Endodermal cell (in vitro differentiated cells): Measurements from ENCODE around the gene LILRB3. TPM values are rescaled to one million over a fixed set of nuclear protein-coding genes. Genes with fewer than 3 reads are reported as not detected.

Source experiments
- DNase-seq: peaks from one replicate; pipeline ENCODE4 v3.0.0-alpha.2; 2017
- H3K27ac ChIP-seq: 2 replicates; pipeline ENCODE4 v1.5.1; 2013; ENCODE audit warnings: mild to moderate bottlenecking, low read depth, low read length, moderate library complexity
- H3K27me3 ChIP-seq: 2 replicates; pipeline ENCODE4 v1.6.1; 2013; ENCODE audit warnings: mild to moderate bottlenecking, low read length, moderate library complexity; ENCODE audit not compliant: insufficient read depth, control insufficient read depth, poor library complexity, severe bottlenecking
- H3K36me3 ChIP-seq: 2 replicates; pipeline ENCODE4 v1.7.0; 2013; ENCODE audit warnings: mild to moderate bottlenecking, low read length, moderate library complexity; ENCODE audit not compliant: control insufficient read depth, insufficient read depth
- H3K4me1 ChIP-seq: one replicate; pipeline ENCODE4 v1.7.0; 2013; ENCODE audit warnings: low read length; ENCODE audit not compliant: control insufficient read depth, insufficient read depth
- H3K4me3 ChIP-seq: 2 replicates; pipeline ENCODE4 v1.5.1; 2013; ENCODE audit warnings: mild to moderate bottlenecking, low read length, moderate library complexity
- H3K9ac ChIP-seq: 2 replicates; pipeline ENCODE4 v1.6.1; 2013; ENCODE audit warnings: mild to moderate bottlenecking, low read length, moderate library complexity; ENCODE audit not compliant: poor library complexity, severe bottlenecking; ENCODE audit errors: extremely low read depth
- H3K9me3 ChIP-seq: 2 replicates; pipeline ENCODE4 v1.6.1; 2013; ENCODE audit warnings: mild to moderate bottlenecking, low read length, moderate library complexity; ENCODE audit not compliant: control insufficient read depth
- H3K27ac Mint-ChIP-seq: 2 replicates; pipeline ENCODE4 v1.8.0; 2020; ENCODE audit warnings: mixed read lengths
- H3K27me3 Mint-ChIP-seq: 2 replicates; pipeline ENCODE4 v1.8.0; 2021; ENCODE audit warnings: mild to moderate bottlenecking, mixed read lengths; ENCODE audit not compliant: insufficient read depth
- H3K36me3 Mint-ChIP-seq: 2 replicates; pipeline ENCODE4 v1.8.0; 2020; ENCODE audit warnings: low read depth, mixed read lengths
- H3K4me1 Mint-ChIP-seq: 2 replicates; pipeline ENCODE4 v1.8.0; 2020; ENCODE audit warnings: mixed read lengths
- H3K4me3 Mint-ChIP-seq: 2 replicates; pipeline ENCODE4 v1.8.0; 2020; ENCODE audit warnings: mild to moderate bottlenecking, moderate library complexity, mixed read lengths
- H3K9me3 Mint-ChIP-seq: 2 replicates; pipeline ENCODE4 v1.8.0; 2020; ENCODE audit warnings: mild to moderate bottlenecking, mixed read lengths
- CTCF ChIP-seq: fragments of 200-600 bp; sonication (generic); conservative IDR thresholded peaks from 2 replicates; pipeline ENCODE4 v1.5.0; 2021; ENCODE audit warnings: antibody characterized with exemption, mild to moderate bottlenecking
- WGBS, 2 experiments: methylation state at CpG; one replicate each; pipeline versions ENCODE4 v1.1.5 to v1.1.7; 2013; ENCODE audit warnings: missing lambda C conversion rate in 2 of 2, mixed read lengths in 1 of 2; ENCODE audit not compliant: insufficient coverage in 1 of 2, insufficient read length in 1 of 2; 5-methylcytosine and 5-hydroxymethylcytosine counted together
- total RNA-seq, 2 donors: library from RNA; stranded (reverse); fragmentation: NEBNext Ultra II Directional in 1 of 2; extraction: Animal tissue kit (Norgen Biotek cat#: 25700) in 1 of 2; gene quantifications; 2 replicates in 1 of 2; 3 replicates in 1 of 2; pipeline ENCODE4 v1.2.1, GENCODE V29; 2021

The LILRB3 gene
- total RNA-seq, 2 donors from 2014 or later: not detected

- Mint-ChIP-seq H3K27ac (no peak overlapping the region), H3K9me3 (no peaks in the 10 kb centered on the region), H3K27me3 (peaks cover 33% of the 10 kb centered on the region), H3K36me3 (no peaks in the 10 kb centered on the region), H3K4me1 (no peaks in the 10 kb centered on the region), H3K4me3 (no peak overlapping the region)
- Histone ChIP-seq H3K27me3 (peaks cover 22% of the 10 kb centered on the region), H3K9me3 (no peaks in the 10 kb centered on the region), H3K9ac (no peak overlapping the region), H3K4me1 (no peaks in the 10 kb centered on the region), H3K4me3 (no peak overlapping the region), H3K36me3 (no peaks in the 10 kb centered on the region), H3K27ac (no peak overlapping the region)
- no peak for DNase-seq
- 79% methylated on average over 2 of the region's 2 CpGs; no CpG with 5 or more reads in 1 of the 2 experiments for WGBS, 2 experiments
- TF ChIP-seq CTCF: no peak
These were observed 46.1 kb upstream of the LILRB3 start for GRCh38 chr19:54268936-54269335.

- Histone ChIP-seq H3K27ac (no peak overlapping the region), H3K4me3 (no peak overlapping the region), H3K36me3 (no peaks in the 10 kb centered on the region), H3K9me3 (no peaks in the 10 kb centered on the region), H3K4me1 (no peaks in the 10 kb centered on the region), H3K9ac (no peak overlapping the region), H3K27me3 (peaks cover 22% of the 10 kb centered on the region)
- Mint-ChIP-seq H3K4me1 (no peaks in the 10 kb centered on the region), H3K4me3 (no peak overlapping the region), H3K27me3 (peaks cover 27% of the 10 kb centered on the region), H3K9me3 (no peaks in the 10 kb centered on the region), H3K27ac (no peak overlapping the region), H3K36me3 (no peaks in the 10 kb centered on the region)
- peak; percentile 97 for DNase-seq
- 10 to 18% methylated on average over 5 to 6 of the region's 6 CpGs for WGBS, 2 experiments
- TF ChIP-seq CTCF: peak; percentile 94
These were observed 43.3 kb upstream of the LILRB3 start for GRCh38 chr19:54266133-54266532.

- H3K36me3 Mint-ChIP-seq: no peaks in the 10 kb centered on the region
These were observed 39.7 kb upstream of the LILRB3 start for GRCh38 chr19:54262470-54262869.

More at GRCh38 chr19:54262470-54262869, 39.7 kb upstream of the LILRB3 start:
- Histone ChIP-seq H3K9ac (no peak overlapping the region), H3K4me3 (no peak overlapping the region), H3K36me3 (no peaks in the 10 kb centered on the region), H3K27me3 (peaks cover under 1% of the 10 kb centered on the region), H3K4me1 (no peaks in the 10 kb centered on the region), H3K27ac (no peak overlapping the region), H3K9me3 (no peaks in the 10 kb centered on the region)
- 90% methylated on average over 2 of the region's 2 CpGs; no CpG with 5 or more reads in 1 of the 2 experiments for WGBS, 2 experiments
- no peak for TF ChIP-seq CTCF
- peaks cover 17% of the 10 kb centered on the region for H3K27me3 Mint-ChIP-seq
- DNase-seq: no peak
- no peak overlapping the region for H3K27ac Mint-ChIP-seq
- no peak overlapping the region for H3K4me3 Mint-ChIP-seq
- H3K9me3 Mint-ChIP-seq: no peaks in the 10 kb centered on the region
- no peaks in the 10 kb centered on the region for H3K4me1 Mint-ChIP-seq
